ENCODE data around the gene NSDHL. TPM values are rescaled to one million over a fixed set of nuclear protein-coding genes. Genes with fewer than 3 reads are reported as not detected.
"Not testable (repeated sequence)": the region's sequence is repeated elsewhere in the genome, so short reads cannot be mapped to it uniquely, and the experiment has no call there.

Gene NSDHL
- total RNA-seq, 2 donors from 2014 or later: 5.3 to 23.1 TPM

DNA sequence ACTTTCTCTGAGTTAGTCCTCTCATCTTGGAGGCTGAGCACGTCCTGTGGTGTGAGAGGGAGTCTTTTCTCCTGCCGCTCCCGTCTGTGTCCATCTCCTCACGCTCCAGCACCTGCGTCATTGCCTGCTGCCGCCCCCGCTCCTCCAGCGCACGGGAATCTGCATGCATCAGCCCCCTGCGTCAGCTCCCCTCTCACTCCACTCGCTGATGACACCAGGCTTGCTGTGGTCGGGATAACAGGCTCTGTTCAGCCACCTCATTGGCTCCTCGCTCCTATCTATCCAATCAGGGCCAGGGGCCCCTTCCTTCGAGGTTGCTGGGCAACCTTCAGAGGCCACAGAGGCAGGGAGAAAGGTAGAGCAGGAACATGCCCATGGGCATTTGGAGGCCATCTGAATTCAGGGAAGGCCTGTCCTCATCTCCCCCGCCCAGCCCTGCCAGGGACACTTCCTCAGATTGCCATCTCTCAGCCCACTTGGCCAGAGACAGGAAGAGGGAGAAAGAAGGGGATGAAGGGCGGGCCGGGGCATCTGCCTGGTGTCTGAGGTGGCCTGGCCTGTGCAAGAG lies 76.3 kb downstream of the NSDHL start:
- Histone ChIP-seq H3K4me3 (no peak overlapping the region), H3K4me1 (ENCODE audit: control insufficient read depth in 1 of 2, low read depth in 2 of 2) (peaks cover 0 to 6% of the 10 kb centered on the region in 2 donors), H3K36me3 (no peaks in the 10 kb centered on the region), H3K27me3 (replicated peaks; ENCODE audit: insufficient read depth) (no peaks in the 10 kb centered on the region), H3K9me3 (no peaks in the 10 kb centered on the region), H3K27ac (no peak overlapping the region)
- TF ChIP-seq CTCF (IDR thresholded peaks at IDR 0.05): no peak
- no peak for DNase-seq (ENCODE audit: low spot score)
- no peak for ATAC-seq (ENCODE audit: insufficient number of reproducible peaks, low FRiP score, low read depth)

- Histone ChIP-seq H3K4me1 (ENCODE audit: control insufficient read depth in 1 of 2, low read depth in 2 of 2) (no peaks in the 10 kb centered on the region), H3K36me3 (no peaks in the 10 kb centered on the region), H3K9me3 (no peaks in the 10 kb centered on the region), H3K27me3 (replicated peaks; ENCODE audit: insufficient read depth) (no peaks in the 10 kb centered on the region), H3K4me3 (no peak overlapping the region), H3K27ac (no peak overlapping the region)
- ATAC-seq (ENCODE audit: insufficient number of reproducible peaks, low FRiP score, low read depth) (no peak), DNase-seq (ENCODE audit: low spot score) (no peak)
- no peak for TF ChIP-seq CTCF (IDR thresholded peaks at IDR 0.05)
Observed at GRCh38 chrX:152908486-152908885, 77.6 kb downstream of the NSDHL start.

DNA sequence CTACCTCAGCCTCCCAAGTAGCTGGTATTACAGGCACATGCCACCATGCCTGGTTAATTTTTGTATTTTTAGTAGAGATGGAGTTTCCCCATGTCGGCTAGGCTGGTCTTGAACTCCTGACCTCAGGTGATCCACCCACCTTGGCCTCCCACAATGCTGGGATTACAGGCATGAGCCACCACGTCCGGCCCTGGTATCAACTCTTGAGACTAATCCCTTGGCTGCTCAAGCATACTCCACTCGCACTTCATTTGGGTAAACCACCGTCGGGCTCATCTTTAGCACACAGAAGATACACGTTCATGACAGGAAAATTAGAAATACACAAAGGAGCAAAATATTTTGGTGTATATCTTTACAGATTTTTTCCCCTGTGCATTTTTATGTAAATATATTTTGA lies 79.2 kb downstream of the NSDHL start:
- H3K36me3 ChIP-seq; H3K27ac ChIP-seq; DNase-seq (ENCODE audit: low spot score); H3K9me3 ChIP-seq; H3K4me1 ChIP-seq (ENCODE audit: control insufficient read depth in 1 of 2, low read depth in 2 of 2); ATAC-seq (ENCODE audit: insufficient number of reproducible peaks, low FRiP score, low read depth); H3K27me3 ChIP-seq (replicated peaks; ENCODE audit: insufficient read depth); H3K4me3 ChIP-seq: not testable (repeated sequence)

DNA sequence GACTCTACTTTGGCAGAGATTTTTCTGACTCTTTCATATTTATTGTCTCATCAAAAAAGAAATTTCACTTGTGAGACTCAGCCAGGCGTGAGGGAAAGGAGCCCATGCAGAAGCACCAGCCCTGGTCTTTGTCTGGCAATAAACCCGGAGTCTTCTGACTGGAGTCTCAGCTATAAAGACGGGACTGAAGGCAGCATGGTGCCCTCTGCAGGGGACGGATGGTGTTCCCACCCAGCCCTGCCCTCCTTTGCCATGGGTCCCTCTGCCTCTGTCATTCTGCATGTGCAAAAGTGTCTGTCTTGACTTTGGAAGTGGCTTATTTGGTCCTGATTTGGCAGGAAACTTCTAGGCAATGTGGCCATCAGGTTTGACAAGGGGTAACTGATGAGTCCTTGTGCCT lies 81.2 kb downstream of the NSDHL start:
- ATAC-seq (ENCODE audit: insufficient number of reproducible peaks, low FRiP score, low read depth): no peak
- no peak for TF ChIP-seq CTCF (IDR thresholded peaks at IDR 0.05)
- no peak for DNase-seq (ENCODE audit: low spot score)
- no peak overlapping the region for H3K4me3 ChIP-seq
- H3K36me3 ChIP-seq: no peaks in the 10 kb centered on the region
- H3K9me3 ChIP-seq: no peaks in the 10 kb centered on the region
- no peak overlapping the region for H3K27ac ChIP-seq
- no peaks in the 10 kb centered on the region for H3K4me1 ChIP-seq (ENCODE audit: control insufficient read depth in 1 of 2, low read depth in 2 of 2)
- no peaks in the 10 kb centered on the region for H3K27me3 ChIP-seq (replicated peaks; ENCODE audit: insufficient read depth)

GRCh38 chrX:152912641-152913040 lies 81.8 kb downstream of the NSDHL start:
- H3K36me3 ChIP-seq: no peaks in the 10 kb centered on the region

More at GRCh38 chrX:152912641-152913040, 81.8 kb downstream of the NSDHL start:
- Histone ChIP-seq H3K9me3 (no peaks in the 10 kb centered on the region), H3K27ac (no peak overlapping the region), H3K4me1 (ENCODE audit: control insufficient read depth in 1 of 2, low read depth in 2 of 2) (no peaks in the 10 kb centered on the region), H3K4me3 (no peak overlapping the region), H3K27me3 (replicated peaks; ENCODE audit: insufficient read depth) (no peaks in the 10 kb centered on the region)
- ATAC-seq (ENCODE audit: insufficient number of reproducible peaks, low FRiP score, low read depth): no peak
- no peak for DNase-seq (ENCODE audit: low spot score)
- no peak for TF ChIP-seq CTCF (IDR thresholded peaks at IDR 0.05)

Measured in thoracic aorta (tissue), 2 donors.